Endodermal cell (in vitro differentiated cells): ENCODE results near the gene FOXL2NB. TPM values are rescaled to one million over a fixed set of nuclear protein-coding genes. Genes with fewer than 3 reads are reported as not detected.

Experiments
- DNase-seq: peaks from one replicate; pipeline ENCODE4 v3.0.0-alpha.2; 2017
- H3K27ac ChIP-seq: 2 replicates; pipeline ENCODE4 v1.5.1; 2013; ENCODE audit warnings: mild to moderate bottlenecking, low read depth, low read length, moderate library complexity
- H3K27me3 ChIP-seq: 2 replicates; pipeline ENCODE4 v1.6.1; 2013; ENCODE audit warnings: mild to moderate bottlenecking, low read length, moderate library complexity; ENCODE audit not compliant: insufficient read depth, control insufficient read depth, poor library complexity, severe bottlenecking
- H3K36me3 ChIP-seq: 2 replicates; pipeline ENCODE4 v1.7.0; 2013; ENCODE audit warnings: mild to moderate bottlenecking, low read length, moderate library complexity; ENCODE audit not compliant: control insufficient read depth, insufficient read depth
- H3K4me1 ChIP-seq: one replicate; pipeline ENCODE4 v1.7.0; 2013; ENCODE audit warnings: low read length; ENCODE audit not compliant: control insufficient read depth, insufficient read depth
- H3K4me3 ChIP-seq: 2 replicates; pipeline ENCODE4 v1.5.1; 2013; ENCODE audit warnings: mild to moderate bottlenecking, low read length, moderate library complexity
- H3K9ac ChIP-seq: 2 replicates; pipeline ENCODE4 v1.6.1; 2013; ENCODE audit warnings: mild to moderate bottlenecking, low read length, moderate library complexity; ENCODE audit not compliant: poor library complexity, severe bottlenecking; ENCODE audit errors: extremely low read depth
- H3K9me3 ChIP-seq: 2 replicates; pipeline ENCODE4 v1.6.1; 2013; ENCODE audit warnings: mild to moderate bottlenecking, low read length, moderate library complexity; ENCODE audit not compliant: control insufficient read depth
- H3K27ac Mint-ChIP-seq: 2 replicates; pipeline ENCODE4 v1.8.0; 2020; ENCODE audit warnings: mixed read lengths
- H3K27me3 Mint-ChIP-seq: 2 replicates; pipeline ENCODE4 v1.8.0; 2021; ENCODE audit warnings: mild to moderate bottlenecking, mixed read lengths; ENCODE audit not compliant: insufficient read depth
- H3K36me3 Mint-ChIP-seq: 2 replicates; pipeline ENCODE4 v1.8.0; 2020; ENCODE audit warnings: low read depth, mixed read lengths
- H3K4me1 Mint-ChIP-seq: 2 replicates; pipeline ENCODE4 v1.8.0; 2020; ENCODE audit warnings: mixed read lengths
- H3K4me3 Mint-ChIP-seq: 2 replicates; pipeline ENCODE4 v1.8.0; 2020; ENCODE audit warnings: mild to moderate bottlenecking, moderate library complexity, mixed read lengths
- H3K9me3 Mint-ChIP-seq: 2 replicates; pipeline ENCODE4 v1.8.0; 2020; ENCODE audit warnings: mild to moderate bottlenecking, mixed read lengths
- CTCF ChIP-seq: fragments of 200-600 bp; sonication (generic); conservative IDR thresholded peaks from 2 replicates; pipeline ENCODE4 v1.5.0; 2021; ENCODE audit warnings: antibody characterized with exemption, mild to moderate bottlenecking
- WGBS, 2 experiments: methylation state at CpG; one replicate each; pipeline versions ENCODE4 v1.1.5 to v1.1.7; 2013; ENCODE audit warnings: missing lambda C conversion rate in 2 of 2, mixed read lengths in 1 of 2; ENCODE audit not compliant: insufficient coverage in 1 of 2, insufficient read length in 1 of 2; 5-methylcytosine and 5-hydroxymethylcytosine counted together
- total RNA-seq, 2 donors: library from RNA; stranded (reverse); fragmentation: NEBNext Ultra II Directional in 1 of 2; extraction: Animal tissue kit (Norgen Biotek cat#: 25700) in 1 of 2; gene quantifications; 2 replicates in 1 of 2; 3 replicates in 1 of 2; pipeline ENCODE4 v1.2.1, GENCODE V29; 2021

The FOXL2NB gene
- total RNA-seq, 2 donors from 2014 or later = 0.24 to 0.40 TPM

- Histone ChIP-seq H3K4me3 (peak overlapping the region; percentile 66), H3K36me3 (no peaks in the 10 kb centered on the region), H3K27me3 (peaks cover 98% of the 10 kb centered on the region), H3K4me1 (peaks cover 10% of the 10 kb centered on the region), H3K9ac (no peak overlapping the region), H3K9me3 (no peaks in the 10 kb centered on the region), H3K27ac (no peak overlapping the region)
- peak overlapping the region; percentile 47 for H3K4me3 Mint-ChIP-seq
- no peaks in the 10 kb centered on the region for H3K36me3 Mint-ChIP-seq
- no peak for TF ChIP-seq CTCF
- H3K27me3 Mint-ChIP-seq = peaks cover 86% of the 10 kb centered on the region
- H3K4me1 Mint-ChIP-seq = peaks cover 25% of the 10 kb centered on the region
- H3K27ac Mint-ChIP-seq = no peak overlapping the region
- peak; percentile 81 for DNase-seq
- WGBS, 2 experiments = 2% methylated on average over 35 to 48 of the region's 48 CpGs
- no peaks in the 10 kb centered on the region for H3K9me3 Mint-ChIP-seq
Observed at GRCh38 chr3:138938056-138938876, 8.8 kb upstream of the FOXL2NB start.

GRCh38 chr3:138938877-138939560 is 8.0 kb upstream of the FOXL2NB start:
- no peak for DNase-seq
- Histone ChIP-seq H3K9ac (no peak overlapping the region), H3K27ac (no peak overlapping the region), H3K4me3 (peak overlapping the region; percentile 66), H3K36me3 (no peaks in the 10 kb centered on the region), H3K9me3 (no peaks in the 10 kb centered on the region), H3K27me3 (peaks cover 100% of the 10 kb centered on the region), H3K4me1 (peaks cover 12% of the 10 kb centered on the region)
- H3K4me3 Mint-ChIP-seq = peak overlapping the region; percentile 47
- no peak overlapping the region for H3K27ac Mint-ChIP-seq
- TF ChIP-seq CTCF = no peak
- WGBS, 2 experiments = 2 to 4% methylated on average over 9 to 31 of the region's 32 CpGs
- peaks cover 93% of the 10 kb centered on the region for H3K27me3 Mint-ChIP-seq
- peaks cover 27% of the 10 kb centered on the region for H3K4me1 Mint-ChIP-seq
- no peaks in the 10 kb centered on the region for H3K9me3 Mint-ChIP-seq
- no peaks in the 10 kb centered on the region for H3K36me3 Mint-ChIP-seq

GRCh38 chr3:138939561-138940241 is 7.3 kb upstream of the FOXL2NB start:
- Histone ChIP-seq H3K9me3 (no peaks in the 10 kb centered on the region), H3K27ac (no peak overlapping the region), H3K27me3 (peaks cover 100% of the 10 kb centered on the region), H3K36me3 (no peaks in the 10 kb centered on the region), H3K4me1 (peaks cover 12% of the 10 kb centered on the region), H3K4me3 (peak overlapping the region; percentile 66), H3K9ac (no peak overlapping the region)
- WGBS, 2 experiments = 3% methylated on average over 23 to 52 of the region's 52 CpGs
- Mint-ChIP-seq H3K27ac (no peak overlapping the region), H3K9me3 (no peaks in the 10 kb centered on the region), H3K4me1 (peaks cover 32% of the 10 kb centered on the region), H3K27me3 (peaks cover 97% of the 10 kb centered on the region), H3K4me3 (peak overlapping the region; percentile 47), H3K36me3 (no peaks in the 10 kb centered on the region)
- peak; percentile 72 for TF ChIP-seq CTCF
- DNase-seq = peak; percentile 85
